Sigmoid colon (tissue), 4 donors: ENCODE results near the gene KCNAB1.

ENCODE experiments used
- CTCF ChIP-seq, 4 experiments: fragments of 450-650 bp in 3 of 4; fragments of 200-600 bp in 1 of 4; IDR thresholded peaks; one replicate each; pipeline ENCODE4 v1.5.1; 2016 to 2019; ENCODE audit warnings: antibody characterized with exemption in 4 of 4, mild to moderate bottlenecking in 3 of 4, moderate library complexity in 2 of 4
- POLR2A ChIP-seq, 2 donors: fragments of 450-650 bp; IDR thresholded peaks; one replicate each; pipeline ENCODE4 v1.6.1; 2016; ENCODE audit warnings: antibody characterized with exemption in 2 of 2, mild to moderate bottlenecking in 2 of 2, moderate library complexity in 2 of 2
- POLR2AphosphoS5 ChIP-seq, 4 donors: sonication (generic); formaldehyde crosslinking; IDR thresholded peaks; one replicate each; pipeline ENCODE4 v1.6.1; 2017; ENCODE audit warnings: antibody characterized with exemption in 4 of 4

GRCh38 chr3:156400062-156400461, 279.7 kb downstream of the KCNAB1 start:
- no peak for TF ChIP-seq CTCF (IDR thresholded peaks at IDR 0.05)
- no peak for TF ChIP-seq POLR2A (IDR thresholded peaks at IDR 0.05)
- no peak for TF ChIP-seq POLR2AphosphoS5 (IDR thresholded peaks at IDR 0.05)
